Keratinocyte (primary cell): ENCODE results near the gene KBTBD4. TPM values are rescaled to one million over a fixed set of nuclear protein-coding genes. Genes with fewer than 3 reads are reported as not detected.

Experiments
- DNase-seq: peaks from one replicate; pipeline ENCODE4 v3.0.0-alpha.2; 2011; ENCODE audit warnings: low read depth, missing footprints, low spot score
- FAIRE-seq: peaks from 2 replicates; lab custom pipeline; 2011; peaks lifted over from hg19 to GRCh38; lab: Jason Lieb, UNC
- H2AFZ ChIP-seq: 2 replicates; pipeline ENCODE4 v1.6.0; 2012; ENCODE audit warnings: low read length, control low read depth, inconsistent platforms; ENCODE audit not compliant: control insufficient read depth
- H3K27ac ChIP-seq: 2 replicates; pipeline ENCODE4 v1.5.1; 2011; ENCODE audit warnings: low read length; ENCODE audit not compliant: control insufficient read depth, insufficient read depth
- H3K27me3 ChIP-seq: 3 replicates; pipeline ENCODE4 v1.6.0; 2011; ENCODE audit warnings: low read length; ENCODE audit not compliant: control insufficient read depth, insufficient read depth; ENCODE audit errors: extremely low read depth
- H3K36me3 ChIP-seq, 2 experiments: 2 replicates in 1 of 2; 3 replicates in 1 of 2; pipeline ENCODE4 v1.5.1; 2011; ENCODE audit warnings: low read length in 2 of 2, mild to moderate bottlenecking in 1 of 2; ENCODE audit not compliant: control insufficient read depth in 2 of 2, insufficient read depth in 2 of 2; ENCODE audit errors: extremely low read depth in 1 of 2
- H3K4me1 ChIP-seq: 3 replicates; pipeline ENCODE4 v1.5.1; 2011; ENCODE audit warnings: low read length; ENCODE audit not compliant: control insufficient read depth, insufficient read depth; ENCODE audit errors: extremely low read depth
- H3K4me2 ChIP-seq: 3 replicates; pipeline ENCODE4 v1.6.0; 2011; ENCODE audit warnings: low read depth, low read length; ENCODE audit not compliant: control insufficient read depth, insufficient read depth; ENCODE audit errors: extremely low read depth
- H3K4me3 ChIP-seq, 3 experiments: fragments of 200-600 bp in 1 of 3; sonication (generic) in 1 of 3; 2 replicates in 2 of 3; 3 replicates in 1 of 3; pipeline ENCODE4 v1.5.1; 2011 to 2016; ENCODE audit warnings: low read length in 3 of 3, mild to moderate bottlenecking in 3 of 3, control low read depth in 2 of 3, inconsistent platforms in 1 of 3, low read depth in 1 of 3, mixed read lengths in 1 of 3, mixed run types in 1 of 3, moderate library complexity in 1 of 3; ENCODE audit not compliant: control insufficient read depth in 2 of 3, insufficient read depth in 2 of 3; ENCODE audit errors: extremely low read depth in 1 of 3
- H3K79me2 ChIP-seq: 2 replicates; pipeline ENCODE4 v1.6.0; 2012; ENCODE audit warnings: low read length; ENCODE audit not compliant: control insufficient read depth, insufficient read depth
- H3K9ac ChIP-seq: 3 replicates; pipeline ENCODE4 v1.6.0; 2011; ENCODE audit warnings: low read length; ENCODE audit not compliant: control insufficient read depth, insufficient read depth; ENCODE audit errors: extremely low read depth
- H3K9me1 ChIP-seq: 3 replicates; pipeline ENCODE4 v1.6.0; 2011; ENCODE audit warnings: low read length; ENCODE audit not compliant: control insufficient read depth, insufficient read depth; ENCODE audit errors: extremely low read depth
- H3K9me3 ChIP-seq: 2 replicates; pipeline ENCODE4 v1.5.1; 2012; ENCODE audit warnings: low read depth, low read length; ENCODE audit not compliant: control insufficient read depth
- H4K20me1 ChIP-seq: 3 replicates; pipeline ENCODE4 v1.6.0; 2011; ENCODE audit warnings: low read length; ENCODE audit not compliant: control insufficient read depth, insufficient read depth; ENCODE audit errors: extremely low read depth
- CTCF ChIP-seq, 3 experiments: IDR thresholded peaks in 1 of 3; conservative IDR thresholded peaks in 1 of 3; optimal IDR thresholded peaks in 1 of 3; 2 replicates in 2 of 3; 3 replicates in 1 of 3; pipeline versions ENCODE3 to v1.5.1; 2011; ENCODE audit warnings: low read length in 3 of 3, mild to moderate bottlenecking in 3 of 3, moderate library complexity in 2 of 3, control low read depth in 1 of 3, inconsistent platforms in 1 of 3; ENCODE audit not compliant: insufficient read depth in 2 of 3; ENCODE audit errors: extremely low read depth in 1 of 3
- EZH2 ChIP-seq: IDR thresholded peaks from one replicate; pipeline ENCODE4 v1.6.1; 2012; ENCODE audit warnings: inconsistent platforms, mild to moderate bottlenecking, low read length, moderate library complexity
- dilution Hi-C: fragments of 300-500 bp; cut with MboI; formaldehyde crosslinking; loops from one replicate; pipeline ENCODE4 v1.7.0; 2020; ENCODE audit warnings: low sequenced_read_pairs; ENCODE audit not compliant: extremely low pct_ligation_motif_present
- polyA plus RNA-seq, 5 experiments: library from polyadenylated mRNA; depleted of rRNA in 3 of 5; stranded (reverse) in 3 of 5; stranded (forward) in 1 of 5; unstranded in 1 of 5; fragments of >200 nt; gene quantifications; 1 replicate in 1 of 5; 2 replicates in 3 of 5; 3 replicates in 1 of 5; pipeline versions ENCODE4 v1.2.1 to v1.2.3, GENCODE V29; 2011 to 2012; ENCODE audit warnings: missing spikeins in 2 of 5, low read depth in 1 of 5, low replicate concordance in 1 of 5

Gene KBTBD4
- polyA plus RNA-seq, 1 donor (not counting 4 experiments of a cell fraction or from before 2014, with no cell fraction given), result 15.4 TPM

DNA sequence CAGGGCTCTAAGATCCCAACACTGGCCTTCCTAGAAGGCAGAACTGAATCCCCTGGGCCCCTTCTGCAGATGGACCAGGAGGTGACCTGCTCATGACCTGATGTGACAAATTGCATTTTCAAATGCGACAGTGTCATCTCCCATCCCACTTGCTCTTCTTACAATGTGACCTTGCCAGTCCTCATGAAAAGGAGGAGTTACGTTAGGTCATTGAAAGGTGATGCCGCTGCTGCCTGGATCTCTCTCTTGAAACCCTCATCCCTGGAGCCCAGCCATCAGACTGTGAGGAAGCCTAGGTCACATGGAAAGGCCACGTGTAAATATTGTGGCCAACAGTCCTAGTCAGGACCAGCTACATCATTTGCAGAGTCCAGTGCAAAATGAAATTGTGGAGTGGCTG lies 21.1 kb upstream of the KBTBD4 start:
- no peak for TF ChIP-seq EZH2
- no peak for TF ChIP-seq CTCF (optimal IDR thresholded peaks at IDR 0.05 in 1 of 3, IDR thresholded peaks at IDR 0.05 in 1 of 3, conservative IDR thresholded peaks at IDR 0.05 in 1 of 3; ENCODE audit: extremely low read depth in 1 of 3, insufficient read depth in 2 of 3, low read length in 3 of 3)
- Histone ChIP-seq H3K9ac (no peak overlapping the region), H2AFZ (no peak overlapping the region), H3K4me2 (no peak overlapping the region), H3K79me2 (no peaks in the 10 kb centered on the region), H4K20me1 (no peaks in the 10 kb centered on the region), H3K27ac (no peak overlapping the region), H3K4me3 (no peak overlapping the region), H3K9me1 (no peaks in the 10 kb centered on the region), H3K36me3 (no peaks in the 10 kb centered on the region), H3K27me3 (peaks cover 13% of the 10 kb centered on the region), H3K4me1 (no peaks in the 10 kb centered on the region), H3K9me3 (no peaks in the 10 kb centered on the region)
- dilution Hi-C loops, result no loop called here
- DNase-seq (no peak), FAIRE-seq (no peak)

- no peak overlapping the region for H3K27ac ChIP-seq
- dilution Hi-C loops, result no loop called here
- no peak for TF ChIP-seq EZH2
- H3K4me3 ChIP-seq, result no peak overlapping the region
- no peak overlapping the region for H3K4me2 ChIP-seq
- no peak for FAIRE-seq
- no peaks in the 10 kb centered on the region for H3K36me3 ChIP-seq
- H3K27me3 ChIP-seq, result peaks cover 46% of the 10 kb centered on the region
- peaks cover 3% of the 10 kb centered on the region for H4K20me1 ChIP-seq
- H3K9me1 ChIP-seq, result no peaks in the 10 kb centered on the region
- no peaks in the 10 kb centered on the region for H3K79me2 ChIP-seq
- no peak overlapping the region for H2AFZ ChIP-seq
- H3K4me1 ChIP-seq, result peaks cover 3% of the 10 kb centered on the region
- no peak for DNase-seq
- no peak overlapping the region for H3K9ac ChIP-seq
- no peaks in the 10 kb centered on the region for H3K9me3 ChIP-seq
These were observed 17.2 kb upstream of the KBTBD4 start for GRCh38 chr11:47595967-47596366.

DNA sequence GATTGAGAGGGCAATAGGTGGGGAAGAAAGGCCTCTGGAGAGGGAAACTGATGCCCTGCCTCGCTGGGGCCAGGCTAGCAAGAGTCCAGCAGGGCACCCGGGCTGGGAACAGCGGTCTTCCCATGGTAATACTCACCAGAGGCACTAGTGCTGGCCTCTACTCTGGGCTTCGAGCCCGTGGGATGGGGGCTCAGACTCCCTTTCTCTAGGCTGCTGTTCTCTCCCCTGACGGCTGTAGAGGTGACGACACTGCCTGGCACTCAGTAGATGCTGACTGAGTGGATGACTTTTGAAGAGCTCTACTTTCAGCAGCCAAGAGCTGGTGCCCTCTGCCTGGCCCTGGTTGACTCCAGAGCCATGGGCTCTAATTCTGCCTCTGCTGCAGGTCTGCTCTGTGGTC lies 16.3 kb upstream of the KBTBD4 start:
- TF ChIP-seq EZH2 (no peak), CTCF (optimal IDR thresholded peaks at IDR 0.05 in 1 of 3, IDR thresholded peaks at IDR 0.05 in 1 of 3, conservative IDR thresholded peaks at IDR 0.05 in 1 of 3; ENCODE audit: extremely low read depth in 1 of 3, insufficient read depth in 2 of 3, low read length in 3 of 3) (no peak)
- Histone ChIP-seq H3K27me3 (peaks cover 54% of the 10 kb centered on the region), H3K4me2 (no peak overlapping the region), H4K20me1 (peaks cover 3% of the 10 kb centered on the region), H3K9ac (no peak overlapping the region), H3K27ac (no peak overlapping the region), H2AFZ (no peak overlapping the region), H3K9me3 (no peaks in the 10 kb centered on the region), H3K79me2 (no peaks in the 10 kb centered on the region), H3K36me3 (no peaks in the 10 kb centered on the region), H3K4me3 (no peak overlapping the region), H3K9me1 (no peaks in the 10 kb centered on the region), H3K4me1 (peaks cover 3% of the 10 kb centered on the region)
- dilution Hi-C loops, result no loop called here
- FAIRE-seq (no peak), DNase-seq (no peak)
